ENCODE measurements around the gene HSFX3.
"Not testable (repeated sequence)": the region's sequence is repeated elsewhere in the genome, so short reads cannot be mapped to it uniquely, and the experiment has no call there.

HSFX3 gene

GRCh38 chrX:149549701-149550100 lies at the start of gene HSFX3:
Gene HSFX3 (minus strand): TSS chrX:149549924. CDS start chrX:149549852, 72 bp downstream.
- not testable (repeated sequence) for H3K27me3 ChIP-seq (ENCODE audit: control insufficient read depth, insufficient read depth, low read length); H3K4me1 ChIP-seq; H3K36me3 ChIP-seq (ENCODE audit: control insufficient read depth, insufficient read depth, low read length); H3K4me2 ChIP-seq (ENCODE audit: low read length); H3K4me3 ChIP-seq (ENCODE audit: low read depth, low read length); H3K27ac ChIP-seq; H2AFZ ChIP-seq; H3K9me3 ChIP-seq (ENCODE audit: control insufficient read depth, low read length); H3K79me2 ChIP-seq; H3K9ac ChIP-seq

DNA sequence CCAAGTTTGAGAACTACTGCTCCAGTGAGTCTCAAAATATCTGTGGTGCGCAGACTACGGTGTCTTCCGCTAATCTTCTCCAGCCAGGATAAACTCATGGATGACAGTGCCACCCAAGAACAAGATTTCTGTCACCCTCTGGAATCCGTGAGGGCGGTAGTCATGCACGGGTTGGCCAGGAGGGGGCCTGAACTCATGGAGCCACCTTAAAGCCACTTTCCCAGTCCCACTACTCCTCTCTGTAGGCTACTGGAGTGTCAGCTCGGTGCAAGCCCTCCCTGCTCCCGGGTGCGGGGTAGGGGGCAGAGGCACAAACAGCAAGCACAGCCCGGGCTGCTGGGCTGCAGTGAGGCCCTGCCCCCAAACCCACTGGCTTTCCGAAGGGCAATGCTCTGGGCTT lies 48.9 kb upstream of the HSFX3 start:
- not testable (repeated sequence) for H3K36me3 ChIP-seq (ENCODE audit: control insufficient read depth, insufficient read depth, low read length); H3K4me1 ChIP-seq; H3K27ac ChIP-seq; H3K79me2 ChIP-seq; H3K4me3 ChIP-seq (ENCODE audit: low read depth, low read length); H3K4me2 ChIP-seq (ENCODE audit: low read length); H3K27me3 ChIP-seq (ENCODE audit: control insufficient read depth, insufficient read depth, low read length); H3K9ac ChIP-seq; H2AFZ ChIP-seq; H3K9me3 ChIP-seq (ENCODE audit: control insufficient read depth, low read length)

- not testable (repeated sequence) for H3K4me3 ChIP-seq (ENCODE audit: low read depth, low read length); H3K4me2 ChIP-seq (ENCODE audit: low read length); H2AFZ ChIP-seq; H3K27ac ChIP-seq; H3K27me3 ChIP-seq (ENCODE audit: control insufficient read depth, insufficient read depth, low read length); H3K9me3 ChIP-seq (ENCODE audit: control insufficient read depth, low read length); H3K79me2 ChIP-seq; H3K4me1 ChIP-seq; H3K36me3 ChIP-seq (ENCODE audit: control insufficient read depth, insufficient read depth, low read length); H3K9ac ChIP-seq
These were observed 46.2 kb upstream of the HSFX3 start for GRCh38 chrX:149595943-149596342.

DNA sequence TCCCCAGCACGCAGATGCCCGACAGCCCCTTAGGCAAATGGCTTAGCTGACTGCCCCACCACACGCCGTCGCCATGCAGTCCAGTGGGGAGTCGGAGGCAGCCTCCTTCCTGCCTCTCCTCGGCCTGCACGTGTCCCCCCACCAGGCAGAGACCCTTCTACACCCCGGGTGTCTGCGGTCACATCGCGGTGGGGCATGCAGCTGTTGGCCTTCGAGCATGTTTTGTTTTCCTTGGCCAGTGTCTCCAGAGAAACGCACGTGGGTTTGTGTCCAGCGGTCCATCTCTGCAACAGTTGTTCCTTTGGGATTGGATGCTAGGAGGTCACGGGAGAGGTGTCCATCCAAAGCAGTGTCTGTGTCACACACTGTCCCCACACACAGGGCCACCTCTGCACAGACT lies 45.5 kb upstream of the HSFX3 start, which contains the start of gene HSFX2:
Gene HSFX2 (minus strand): TSS at position 101 of the 400 bp plus-strand sequence. CDS start 614 bp downstream, outside the sequence.
- H3K36me3 ChIP-seq (ENCODE audit: control insufficient read depth, insufficient read depth, low read length); H3K4me2 ChIP-seq (ENCODE audit: low read length); H3K9ac ChIP-seq; H3K9me3 ChIP-seq (ENCODE audit: control insufficient read depth, low read length); H3K4me1 ChIP-seq; H3K27ac ChIP-seq; H3K27me3 ChIP-seq (ENCODE audit: control insufficient read depth, insufficient read depth, low read length); H2AFZ ChIP-seq; H3K4me3 ChIP-seq (ENCODE audit: low read depth, low read length); H3K79me2 ChIP-seq: not testable (repeated sequence)

- H3K27ac ChIP-seq; H3K4me3 ChIP-seq (ENCODE audit: low read depth, low read length); H2AFZ ChIP-seq; H3K27me3 ChIP-seq (ENCODE audit: control insufficient read depth, insufficient read depth, low read length); H3K36me3 ChIP-seq (ENCODE audit: control insufficient read depth, insufficient read depth, low read length); H3K9ac ChIP-seq; H3K79me2 ChIP-seq; H3K4me1 ChIP-seq; H3K9me3 ChIP-seq (ENCODE audit: control insufficient read depth, low read length); H3K4me2 ChIP-seq (ENCODE audit: low read length): not testable (repeated sequence)
These were observed 41.3 kb upstream of the HSFX3 start for GRCh38 chrX:149590993-149591392.

GRCh38 chrX:149587359-149587758 lies 37.6 kb upstream of the HSFX3 start, which contains the start of gene MAGEA9B:
Gene MAGEA9B (minus strand): TSS chrX:149587459. CDS start chrX:149583179, 4,280 bp downstream.
- H3K36me3 ChIP-seq (ENCODE audit: control insufficient read depth, insufficient read depth, low read length); H3K4me2 ChIP-seq (ENCODE audit: low read length); H3K4me3 ChIP-seq (ENCODE audit: low read depth, low read length); H3K9ac ChIP-seq; H3K79me2 ChIP-seq; H3K27me3 ChIP-seq (ENCODE audit: control insufficient read depth, insufficient read depth, low read length); H3K27ac ChIP-seq; H2AFZ ChIP-seq; H3K9me3 ChIP-seq (ENCODE audit: control insufficient read depth, low read length); H3K4me1 ChIP-seq: not testable (repeated sequence)

- H3K9ac ChIP-seq; H3K79me2 ChIP-seq; H3K4me3 ChIP-seq (ENCODE audit: low read depth, low read length); H3K27me3 ChIP-seq (ENCODE audit: control insufficient read depth, insufficient read depth, low read length); H3K27ac ChIP-seq; H3K4me2 ChIP-seq (ENCODE audit: low read length); H3K36me3 ChIP-seq (ENCODE audit: control insufficient read depth, insufficient read depth, low read length); H2AFZ ChIP-seq; H3K4me1 ChIP-seq; H3K9me3 ChIP-seq (ENCODE audit: control insufficient read depth, low read length): not testable (repeated sequence)
These were observed 35.9 kb upstream of the HSFX3 start for GRCh38 chrX:149585631-149586030.

- H3K79me2 ChIP-seq; H2AFZ ChIP-seq; H3K9me3 ChIP-seq (ENCODE audit: control insufficient read depth, low read length); H3K27ac ChIP-seq; H3K27me3 ChIP-seq (ENCODE audit: control insufficient read depth, insufficient read depth, low read length); H3K4me3 ChIP-seq (ENCODE audit: low read depth, low read length); H3K9ac ChIP-seq; H3K36me3 ChIP-seq (ENCODE audit: control insufficient read depth, insufficient read depth, low read length); H3K4me2 ChIP-seq (ENCODE audit: low read length): not testable (repeated sequence)
- H3K4me1 ChIP-seq = peaks cover 16% of the 10 kb centered on the region
These were observed 23.7 kb upstream of the HSFX3 start for GRCh38 chrX:149573456-149573855.
